GM12891 (cell line): Measurements from ENCODE around the gene HTD2.

Experiments used
- PAX5 ChIP-seq: IDR thresholded peaks from 2 replicates; pipeline ENCODE4 v1.6.1; 2011; ENCODE audit warnings: low read length, moderate library complexity, mild to moderate bottlenecking; ENCODE audit not compliant: insufficient read depth, severe bottlenecking
- POLR2A ChIP-seq: IDR thresholded peaks from 2 replicates; pipeline ENCODE4 v1.6.1; 2011; ENCODE audit warnings: low read depth, low read length, control low read depth
- POLR2AphosphoS5 ChIP-seq: IDR thresholded peaks from 2 replicates; pipeline ENCODE4 v1.6.1; 2011; ENCODE audit warnings: low read depth, low read length, control low read depth
- POU2F2 ChIP-seq: IDR thresholded peaks from 2 replicates; pipeline ENCODE4 v1.6.1; 2011; ENCODE audit warnings: low read depth, mild to moderate bottlenecking, control low read depth, low read length, moderate library complexity
- TAF1 ChIP-seq: IDR thresholded peaks from 2 replicates; pipeline ENCODE4 v1.6.1; 2011; ENCODE audit warnings: low read depth, low read length, control low read depth

GRCh38 chr3:58345457-58345856 lies 39.1 kb downstream of the HTD2 start:
- no peak for TF ChIP-seq POLR2AphosphoS5
- TF ChIP-seq POLR2A: no peak
- no peak for TF ChIP-seq TAF1
- no peak for TF ChIP-seq PAX5
- TF ChIP-seq POU2F2: no peak
